Measurements from ENCODE around the gene BCORL1.

Gene BCORL1

DNA sequence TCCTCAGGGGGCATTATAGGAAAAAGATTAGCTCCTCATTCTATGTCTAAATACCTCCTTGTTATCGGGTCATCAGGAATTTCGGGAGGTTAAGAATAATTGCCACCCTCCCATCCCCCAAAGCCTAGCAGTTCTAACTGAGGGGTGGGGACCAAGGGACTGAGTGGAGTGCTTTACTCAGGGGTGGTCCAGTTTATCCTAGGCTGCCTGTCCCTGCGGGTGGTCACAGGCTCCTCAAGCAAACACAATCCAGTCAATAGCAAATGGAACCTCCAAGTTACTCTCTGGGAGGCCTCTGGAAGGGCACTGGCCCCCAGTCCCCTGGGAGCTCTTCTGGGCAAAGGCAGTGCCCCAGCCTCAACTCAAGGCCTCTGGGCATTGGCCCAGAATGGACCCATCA lies 121.2 kb downstream of the BCORL1 start:
- no peak overlapping the region for H3K27ac ChIP-seq
- no peak overlapping the region for H3K4me3 ChIP-seq
- no peaks in the 10 kb centered on the region for H3K9me3 ChIP-seq
- H3K4me1 ChIP-seq: peaks cover 0 to 72% (median 18%) of the 10 kb centered on the region in 4 donors
- intact Hi-C loops (cut with DNase I; ENCODE audit: low total_unique reads): no loop called here
- no peaks in the 10 kb centered on the region for H3K27me3 ChIP-seq
- DNase-seq: no peak
- no peaks in the 10 kb centered on the region for H3K36me3 ChIP-seq
- TF ChIP-seq, protein P1, sequence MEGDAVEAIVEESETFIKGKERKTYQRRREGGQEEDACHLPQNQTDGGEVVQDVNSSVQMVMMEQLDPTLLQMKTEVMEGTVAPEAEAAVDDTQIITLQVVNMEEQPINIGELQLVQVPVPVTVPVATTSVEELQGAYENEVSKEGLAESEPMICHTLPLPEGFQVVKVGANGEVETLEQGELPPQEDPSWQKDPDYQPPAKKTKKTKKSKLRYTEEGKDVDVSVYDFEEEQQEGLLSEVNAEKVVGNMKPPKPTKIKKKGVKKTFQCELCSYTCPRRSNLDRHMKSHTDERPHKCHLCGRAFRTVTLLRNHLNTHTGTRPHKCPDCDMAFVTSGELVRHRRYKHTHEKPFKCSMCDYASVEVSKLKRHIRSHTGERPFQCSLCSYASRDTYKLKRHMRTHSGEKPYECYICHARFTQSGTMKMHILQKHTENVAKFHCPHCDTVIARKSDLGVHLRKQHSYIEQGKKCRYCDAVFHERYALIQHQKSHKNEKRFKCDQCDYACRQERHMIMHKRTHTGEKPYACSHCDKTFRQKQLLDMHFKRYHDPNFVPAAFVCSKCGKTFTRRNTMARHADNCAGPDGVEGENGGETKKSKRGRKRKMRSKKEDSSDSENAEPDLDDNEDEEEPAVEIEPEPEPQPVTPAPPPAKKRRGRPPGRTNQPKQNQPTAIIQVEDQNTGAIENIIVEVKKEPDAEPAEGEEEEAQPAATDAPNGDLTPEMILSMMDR (IDR thresholded peaks at IDR 0.05): no peak

DNA sequence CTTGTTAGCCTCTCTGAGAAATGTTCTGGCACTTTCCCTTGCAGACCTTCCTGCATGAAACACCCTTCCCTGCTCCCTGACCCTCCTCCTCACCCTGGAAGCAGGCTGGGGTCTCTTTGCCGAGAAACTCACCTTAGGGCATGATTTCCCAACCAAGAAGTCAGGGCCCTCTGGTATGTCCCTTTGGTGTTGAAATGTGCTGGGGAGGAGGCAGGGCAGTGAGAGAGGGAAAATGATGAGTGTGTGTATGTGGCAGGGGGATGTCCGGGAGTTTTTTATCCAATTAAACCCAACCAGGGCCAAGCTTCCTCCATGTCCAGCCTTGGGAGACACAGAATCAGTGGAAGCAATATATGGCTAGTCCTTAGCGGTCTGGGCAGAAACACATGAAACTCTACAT lies 122.8 kb downstream of the BCORL1 start:
- DNase-seq: no peak
- intact Hi-C loops (cut with DNase I; ENCODE audit: low total_unique reads): no loop called here
- Histone ChIP-seq H3K27me3 (no peaks in the 10 kb centered on the region), H3K9me3 (no peaks in the 10 kb centered on the region), H3K4me3 (no peak overlapping the region), H3K27ac (peak overlapping the region in 1 of 2 donors; percentile 49), H3K4me1 (peaks cover 0 to 63% (median 18%) of the 10 kb centered on the region in 4 donors), H3K36me3 (no peaks in the 10 kb centered on the region)
- TF ChIP-seq, protein P1 (IDR thresholded peaks at IDR 0.05): no peak

DNA sequence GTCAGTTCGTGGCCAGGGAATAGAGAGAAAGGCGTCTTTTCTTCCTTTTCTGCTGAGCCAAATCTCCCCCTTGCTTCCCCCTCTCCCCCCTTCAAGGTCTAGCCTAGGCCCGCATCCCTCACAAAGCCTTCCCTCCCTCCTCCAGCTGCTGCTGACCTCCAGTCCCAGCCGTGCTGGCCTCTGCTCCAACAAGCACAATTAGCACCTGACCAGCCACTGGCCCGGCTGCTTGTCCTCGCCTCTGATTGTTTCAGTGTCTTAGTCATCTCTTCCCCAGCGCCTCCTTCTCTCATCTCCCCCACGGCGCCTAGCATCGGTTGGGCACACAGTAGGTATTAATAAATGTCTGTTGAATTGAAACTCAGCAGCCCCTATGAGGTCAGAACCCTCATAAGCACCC lies 123.6 kb downstream of the BCORL1 start:
- TF ChIP-seq, protein P1 (IDR thresholded peaks at IDR 0.05): no peak
- Histone ChIP-seq H3K9me3 (no peaks in the 10 kb centered on the region), H3K4me1 (peaks cover 0 to 56% (median 18%) of the 10 kb centered on the region in 4 donors), H3K36me3 (no peaks in the 10 kb centered on the region), H3K4me3 (no peak overlapping the region), H3K27me3 (no peaks in the 10 kb centered on the region), H3K27ac (peak overlapping the region; percentile 22 to 49)
- intact Hi-C loops (cut with DNase I; ENCODE audit: low total_unique reads): no loop called here
- peak; percentile 49 to 74 for DNase-seq
